ENCODE measurements around the gene OLFML2A. TPM values are rescaled to one million over a fixed set of nuclear protein-coding genes. Genes with fewer than 3 reads are reported as not detected.

OLFML2A gene
- total RNA-seq, 2 donors from 2014 or later: 19.4 to 24.6 TPM

DNA sequence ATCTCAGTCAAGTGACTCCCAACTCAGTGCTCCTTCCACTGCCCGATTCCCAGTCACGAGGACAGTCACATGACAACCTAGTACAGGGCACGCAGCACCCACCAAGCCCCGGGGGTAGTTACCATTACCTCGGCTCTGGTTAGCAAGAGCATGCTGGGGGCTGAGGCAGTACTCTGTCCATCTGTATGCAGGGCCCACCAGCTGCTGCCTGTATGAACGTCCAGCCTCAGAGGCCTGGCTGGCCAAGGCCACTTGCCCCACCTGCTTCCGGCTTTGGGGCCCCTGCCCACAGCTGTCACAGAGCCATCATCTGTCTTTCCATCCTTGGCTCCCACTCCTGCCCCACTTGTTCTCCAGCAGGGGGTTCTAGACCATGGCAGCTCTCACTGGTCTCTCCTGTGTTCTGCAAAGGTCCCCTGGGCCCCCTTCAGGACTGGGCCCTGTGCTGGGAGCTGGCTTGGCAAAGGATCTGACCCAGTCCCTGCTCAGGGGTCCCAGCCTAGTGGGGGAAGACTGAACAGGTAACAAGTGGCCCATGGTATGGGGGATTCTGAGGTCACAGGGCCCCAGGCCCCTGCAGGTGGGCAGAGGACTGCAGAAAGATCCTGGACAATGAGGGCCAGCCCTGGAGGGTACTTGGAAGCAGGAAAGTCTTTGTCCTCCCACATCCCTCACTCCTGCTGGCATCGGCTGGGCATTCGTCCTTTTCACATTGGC, 81.6 kb downstream of the OLFML2A start:
- ATAC-seq (no peak), DNase-seq (no peak)
- intact Hi-C loops (cut with DNase I): no loop called here

DNA sequence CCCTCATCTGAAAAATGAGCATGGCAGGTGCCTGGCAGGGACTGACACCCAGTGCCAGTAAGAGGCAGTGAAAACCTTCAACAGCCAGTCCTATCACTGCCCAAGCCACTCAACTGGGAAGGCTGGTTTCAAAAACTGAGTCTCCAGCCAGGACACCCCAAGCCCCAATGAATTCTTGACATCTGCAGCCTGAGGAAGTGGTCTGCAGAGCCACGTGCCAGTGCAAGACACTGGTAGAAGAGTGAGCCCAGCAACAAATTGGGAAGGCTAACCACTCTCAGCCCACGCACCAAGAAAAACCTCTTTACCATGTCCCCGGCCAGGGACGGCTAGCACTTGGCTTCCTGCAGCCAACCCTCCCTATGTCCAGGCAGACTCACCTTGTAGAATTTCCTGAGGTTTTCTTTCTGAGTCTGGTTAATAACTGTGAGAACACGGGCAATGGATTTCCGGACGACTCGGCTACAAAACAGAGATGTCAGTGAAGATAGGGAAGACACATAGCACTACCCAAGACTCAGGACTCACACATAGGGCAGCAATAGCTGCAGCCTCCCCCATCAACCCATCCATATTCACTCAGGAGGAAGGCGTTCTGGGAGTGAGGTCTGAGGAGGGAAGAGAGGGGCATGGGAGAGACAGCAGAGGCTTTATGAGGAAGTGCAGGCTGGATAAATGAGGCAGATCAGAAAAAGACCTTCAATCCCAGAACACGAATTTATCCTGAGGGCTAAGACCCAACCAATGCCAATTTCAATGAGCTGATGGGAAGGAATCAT, 83.1 kb downstream of the OLFML2A start:
- DNase-seq (no peak), ATAC-seq (no peak)
- intact Hi-C loops (cut with DNase I): no loop called here

DNA sequence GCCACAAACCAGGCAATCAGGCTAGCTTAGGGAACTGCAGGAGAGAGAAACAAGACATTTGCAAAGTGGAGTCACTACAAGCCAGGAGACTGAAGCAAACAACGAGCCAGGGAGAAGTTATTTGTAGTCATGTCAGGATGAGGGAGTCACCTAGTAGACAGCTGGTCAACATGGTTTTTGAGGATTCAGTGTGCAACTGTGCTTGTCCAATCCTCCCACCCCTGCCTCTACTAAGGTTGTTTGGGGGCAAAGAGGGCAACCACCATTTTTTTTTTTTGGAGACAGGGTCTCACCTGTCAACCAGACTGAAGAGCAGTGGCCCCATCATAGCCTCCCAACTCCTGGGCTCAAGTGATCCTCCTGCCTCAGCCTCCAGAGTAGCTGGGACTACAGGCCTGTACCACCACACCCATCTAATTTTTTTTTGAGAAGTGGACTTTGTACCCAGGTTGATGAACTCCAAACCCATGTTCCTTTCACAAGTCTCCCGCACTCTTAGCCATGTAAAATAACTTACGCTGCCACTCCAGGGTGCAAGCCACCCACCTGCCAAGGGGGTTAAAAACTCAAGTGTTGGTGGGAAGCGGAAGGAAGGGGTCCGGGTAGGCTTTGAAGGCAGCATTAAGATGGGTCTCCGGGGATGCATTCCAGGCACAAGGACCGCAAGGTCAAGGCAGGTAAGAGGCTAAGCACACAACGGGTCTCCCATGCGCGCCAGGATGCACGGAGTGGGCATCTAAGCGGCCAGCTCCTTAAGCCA, 83.8 kb downstream of the OLFML2A start:
- DNase-seq (no peak), ATAC-seq (no peak)
- intact Hi-C loops (cut with DNase I): no loop called here

- ATAC-seq (peak; percentile 97 to 98), DNase-seq (peak; percentile 96)
- intact Hi-C loops (cut with DNase I): no loop called here
Measured at GRCh38 chr9:124861342-124862229, 84.7 kb downstream of the OLFML2A start, which contains the start of the genes ARPC5L and RPL35. TSS of gene ARPC5L (plus strand) at chr9:124862130. CDS start at chr9:124869291, 7,161 bp downstream. TSS of gene RPL35 (minus strand) at chr9:124861957. CDS start at chr9:124861912, 45 bp downstream.

- ATAC-seq (no peak), DNase-seq (no peak)
- intact Hi-C loops (cut with DNase I): no loop called here
Measured at GRCh38 chr9:124863371-124863871, 86.5 kb downstream of the OLFML2A start.

Other genes starting within 250 kb of the OLFML2A start
- 1 to 10 TPM; 1.2 to 1.3 TPM for gene NR6A1, start 5.8 kb upstream of the OLFML2A start, total RNA-seq
- gene WDR38, start 76.3 kb downstream of the OLFML2A start, total RNA-seq: not detected
- gene RPL35, start 84.8 kb downstream of the OLFML2A start, total RNA-seq: 100 to 1,000 TPM; 814 to 826 TPM
- 10 to 100 TPM; 31.3 to 41.6 TPM for gene ARPC5L, start 85.0 kb downstream of the OLFML2A start, total RNA-seq
- 10 to 100 TPM; 17.8 to 18.9 TPM for gene GOLGA1, start 163.9 kb downstream of the OLFML2A start, total RNA-seq